OCI-M2 (cell line): ENCODE measurements around the gene OTOGL.

Source experiments
- DNase-seq: peaks from one replicate; lab custom pipeline; 2025; ENCODE audit not compliant: unreplicated experiment; lab: John Stamatoyannopoulos, UW

Gene OTOGL

GRCh38 chr12:80422550-80422949 is 323.2 kb downstream of the OTOGL start:
- no peak for DNase-seq
